ENCODE measurements around the gene RPE65. TPM values are rescaled to one million over a fixed set of nuclear protein-coding genes. Genes with fewer than 3 reads are reported as not detected.

RPE65 gene
- not detected in 2 replicates for total RNA-seq

GRCh38 chr1:68449901-68450300 is at the start of gene RPE65:
Gene RPE65 (minus strand): TSS chr1:68449954. CDS start chr1:68449905, 49 bp downstream.

GRCh38 chr1:68496680-68497357 is 47.1 kb upstream of the RPE65 start, which contains the start of gene DEPDC1:
Gene DEPDC1 (minus strand): TSS chr1:68497082. CDS start chr1:68496999, 83 bp downstream.

Other genes with a start within 250 kb of the RPE65 start
- gene WLS, start 217.4 kb downstream of the RPE65 start, total RNA-seq = 20.7 and 37.3 TPM in 2 replicates
- 12.5 and 15.9 TPM in 2 replicates for gene DEPDC1, start 47.1 kb upstream of the RPE65 start, total RNA-seq